GM12878 (cell line): ENCODE measurements around the gene SANBR. TPM values are rescaled to one million over a fixed set of nuclear protein-coding genes. Genes with fewer than 3 reads are reported as not detected.

ENCODE experiments used
- ATAC-seq: fragments of 200-7000 bp; cut with Tn5 transposase; 3 replicates; pipeline ENCODE4 v1.9.1; 2020; ENCODE audit warnings: mild to moderate bottlenecking, moderate library complexity
- BruUV-seq: library from RNA; stranded (reverse); fragments of 400-500 nt; replicated peaks from 2 replicates; lab custom pipeline; 2021; lab: Mats Ljungman, UMichigan
- CTCF ChIA-PET: fragments of 300-600 bp; sonication (Branson Sonifier 250); formaldehyde crosslinking; extraction: SDS; loops from one replicate; lab custom pipeline; 2021; ENCODE audit warnings: inconsistent platforms; lab: Yijun Ruan, JAX
- POLR2A ChIA-PET: fragments of 350-600 bp; formaldehyde crosslinking; extraction: SDS; loops from one replicate; lab custom pipeline; 2021; ENCODE audit warnings: inconsistent platforms; lab: Charles Lee
- RAD21 ChIA-PET: fragments of 300-600 bp; sonication (Branson Sonifier 250); formaldehyde crosslinking; loops from one replicate; lab custom pipeline; 2023; ENCODE audit warnings: antibody characterized with exemption; ENCODE audit not compliant: unreplicated experiment; lab: Charles Lee
- SMC1A ChIA-PET: fragments of 300-600 bp; sonication (Branson Sonifier 250); formaldehyde crosslinking; loops from one replicate; lab custom pipeline; 2023; ENCODE audit not compliant: unreplicated experiment, uncharacterized antibody; lab: Charles Lee
- DNase-seq: peaks from one replicate; pipeline ENCODE4 v3.0.0-alpha.2; 2011; ENCODE audit warnings: low read depth, low spot score
- FAIRE-seq: peaks from 3 replicates; lab custom pipeline; 2011; peaks lifted over from hg19 to GRCh38; lab: Jason Lieb, UNC
- H2AFZ ChIP-seq: 2 replicates; pipeline ENCODE4 v1.6.0; 2011; ENCODE audit warnings: low read depth, low read length, control low read depth; ENCODE audit not compliant: control insufficient read depth
- H3K27ac ChIP-seq: 2 replicates; pipeline ENCODE4 v1.5.1; 2011; ENCODE audit warnings: control low read depth; ENCODE audit not compliant: control insufficient read depth, insufficient read depth
- H3K27me3 ChIP-seq, 2 experiments: replicated peaks in 1 of 2; 2 replicates each; pipeline versions ENCODE4 v1.6.0 to v1.6.1; 2011; ENCODE audit warnings: low read length in 1 of 2; ENCODE audit not compliant: control insufficient read depth in 2 of 2, insufficient read depth in 2 of 2
- H3K36me3 ChIP-seq, 2 experiments: 2 replicates each; pipeline ENCODE4 v1.5.1; 2011; ENCODE audit warnings: low read length in 1 of 2; ENCODE audit not compliant: control insufficient read depth in 2 of 2, insufficient read depth in 2 of 2
- H3K4me1 ChIP-seq: 2 replicates; pipeline ENCODE4 v1.6.1; 2011; ENCODE audit warnings: mild to moderate bottlenecking, low read length, moderate library complexity, mixed read lengths; ENCODE audit not compliant: control insufficient read depth, insufficient read depth
- H3K4me2 ChIP-seq: 2 replicates; pipeline ENCODE4 v1.6.0; 2011; ENCODE audit warnings: control low read depth; ENCODE audit not compliant: control insufficient read depth, insufficient read depth
- H3K4me3 ChIP-seq: fragments of 200-600 bp; sonication (generic); 2 replicates; pipeline ENCODE4 v1.5.1; 2016
- H3K79me2 ChIP-seq: 2 replicates; pipeline ENCODE4 v1.6.0; 2011; ENCODE audit warnings: low read length; ENCODE audit not compliant: control insufficient read depth, insufficient read depth
- H3K9ac ChIP-seq: 2 replicates; pipeline ENCODE4 v1.8.0; 2011; ENCODE audit warnings: low read length, control low read depth, mixed read lengths; ENCODE audit not compliant: control insufficient read depth, insufficient read depth
- H3K9me3 ChIP-seq: replicated peaks from 3 replicates; pipeline ENCODE4 v1.5.1; 2011; ENCODE audit warnings: mild to moderate bottlenecking, low read length; ENCODE audit not compliant: control insufficient read depth, insufficient read depth
- H4K20me1 ChIP-seq: 2 replicates; pipeline ENCODE4 v1.6.0; 2011; ENCODE audit not compliant: control insufficient read depth, insufficient read depth
- BCL3 ChIP-seq: IDR thresholded peaks from 2 replicates; pipeline ENCODE4 v1.6.1; 2011; ENCODE audit warnings: borderline replicate concordance, low read depth, mild to moderate bottlenecking, moderate library complexity, low read length; ENCODE audit not compliant: insufficient read depth, poor library complexity, severe bottlenecking
- CBFB ChIP-seq: IDR thresholded peaks from 2 replicates; pipeline ENCODE4 v1.6.1; 2016; ENCODE audit warnings: antibody characterized with exemption, low read depth
- NBN ChIP-seq: fragments of 450-650 bp; IDR thresholded peaks from 2 replicates; pipeline ENCODE4 v1.6.1; 2016
- NFYB ChIP-seq: IDR thresholded peaks from 2 replicates; pipeline ENCODE4 v1.6.1; 2011; ENCODE audit warnings: low read depth, mild to moderate bottlenecking, low read length, improper control_type of control experiment, moderate library complexity; ENCODE audit not compliant: insufficient read depth
- USF2 ChIP-seq: IDR thresholded peaks from 2 replicates; pipeline ENCODE4 v1.6.1; 2011; ENCODE audit warnings: low read depth, low read length, improper control_type of control experiment, borderline replicate concordance
- ZBTB33 ChIP-seq: fragments of 450-650 bp; IDR thresholded peaks from 2 replicates; pipeline ENCODE4 v1.6.1; 2017; ENCODE audit warnings: mild to moderate bottlenecking
- in situ Hi-C: fragments of 300-500 bp; cut with MboI; formaldehyde crosslinking; loops from 9 replicates; pipeline ENCODE4 v1.14.3; 2018; ENCODE audit warnings: mixed read lengths
- intact Hi-C: fragments of 100-400 bp; cut with micrococcal nuclease; formaldehyde crosslinking; loops from one replicate; pipeline ENCODE4 v1.14.2; 2022; ENCODE audit not compliant: unreplicated experiment
- polyA plus RNA-seq, 11 experiments: library from polyadenylated mRNA; depleted of rRNA in 4 of 11; unstranded in 6 of 11; stranded (reverse) in 5 of 11; fragments of >200 nt; fragmentation: Nextera tagmentation in 4 of 11; fragmentation: Illumina TruSeq in 1 of 11; extraction: Ambion mirVana in 4 of 11; extraction: Trizol in 1 of 11; gene quantifications; 1 replicate in 1 of 11; 2 replicates in 10 of 11; pipeline versions ENCODE4 v1.2.1 to v1.2.3, GENCODE V29; 2011 to 2016; ENCODE audit warnings: inconsistent platforms in 2 of 11, missing spikeins in 2 of 11, low read depth in 1 of 11
- total RNA-seq, 4 experiments: library from RNA; depleted of rRNA in 3 of 4; stranded (reverse); fragments of >200 nt in 3 of 4; fragmentation: Illumina TruSeq in 1 of 4; extraction: Trizol in 1 of 4; gene quantifications; 2 replicates each; pipeline versions ENCODE4 v1.2.1 to v1.2.3, GENCODE V29; 2013 to 2021

Gene SANBR
- total and polyA plus RNA-seq, 10 of the 15 experiments (the other 5 are each of a cell fraction or from before 2014, with no cell fraction given), result 2.2 to 11.0 (median 7.0) TPM

GRCh38 chr2:61089797-61090196 lies 24.1 kb downstream of the SANBR start:
- Histone ChIP-seq H3K79me2 (no peaks in the 10 kb centered on the region), H3K9ac (no peak overlapping the region), H3K4me1 (no peaks in the 10 kb centered on the region), H3K36me3 (no peaks in the 10 kb centered on the region), H3K9me3 (no peaks in the 10 kb centered on the region), H2AFZ (no peak overlapping the region), H3K27me3 (no peaks in the 10 kb centered on the region), H4K20me1 (no peaks in the 10 kb centered on the region), H3K4me2 (no peak overlapping the region), H3K4me3 (no peak overlapping the region), H3K27ac (no peak overlapping the region)
- in situ Hi-C loops, result no loop called here
- ChIA-PET SMC1A (no interaction called here), RAD21 (no interaction called here), POLR2A (no interaction called here), CTCF (no interaction called here)
- FAIRE-seq, result no peak
- TF ChIP-seq CBFB (no peak), ZBTB33 (no peak), USF2 (no peak), NBN (no peak), NFYB (no peak), BCL3 (no peak)
- ATAC-seq, result no peak
- DNase-seq, result no peak
- BruUV-seq, result no TSS peak
- intact Hi-C loops, result no loop called here
